ENCODE measurements around the gene EWSR1.
"Not testable (repeated sequence)": the region's sequence is repeated elsewhere in the genome, so short reads cannot be mapped to it uniquely, and the experiment has no call there.

EWSR1 gene

GRCh38 chr22:29339381-29340235, 71.5 kb downstream of the EWSR1 start:
- DNase-seq, result no peak

GRCh38 chr22:29340566-29340965, 72.5 kb downstream of the EWSR1 start:
- no peak for DNase-seq

- DNase-seq, result no peak
Observed at GRCh38 chr22:29341056-29341848, 73.2 kb downstream of the EWSR1 start.

- no peak for DNase-seq
Observed at GRCh38 chr22:29341849-29342127, 73.7 kb downstream of the EWSR1 start.

- DNase-seq, result no peak
Observed at GRCh38 chr22:29342177-29342576, 74.1 kb downstream of the EWSR1 start.

- no peak for DNase-seq
Observed at GRCh38 chr22:29342577-29343312, 74.7 kb downstream of the EWSR1 start.

GRCh38 chr22:29343313-29343805, 75.3 kb downstream of the EWSR1 start:
- no peak for DNase-seq

GRCh38 chr22:29344137-29344536, 76.1 kb downstream of the EWSR1 start:
- peak; percentile 90 for DNase-seq

- DNase-seq, result not testable (repeated sequence)
Observed at GRCh38 chr22:29344889-29345288, 76.8 kb downstream of the EWSR1 start.

- no peak for DNase-seq
Observed at GRCh38 chr22:29345932-29346331, 77.9 kb downstream of the EWSR1 start.

- no peak for DNase-seq
Observed at GRCh38 chr22:29346659-29347058, 78.6 kb downstream of the EWSR1 start.

GRCh38 chr22:29348041-29348440, 80.0 kb downstream of the EWSR1 start:
- no peak for DNase-seq

GRCh38 chr22:29348956-29349355, 80.9 kb downstream of the EWSR1 start:
- DNase-seq, result no peak
